IPS DF 6.9 (cell line): Measurements from ENCODE around the gene GRAMD4.

ENCODE experiments used
- DNase-seq: peaks from one replicate; pipeline ENCODE4 v3.0.0-alpha.2; 2013; ENCODE audit warnings: low read depth, low spot score
- H3K27ac ChIP-seq: one replicate; pipeline ENCODE4 v1.5.1; 2013; ENCODE audit warnings: low read length, control low read depth
- H3K27me3 ChIP-seq: 2 replicates; pipeline ENCODE4 v1.6.1; 2013; ENCODE audit warnings: mild to moderate bottlenecking, low read length; ENCODE audit not compliant: control insufficient read depth, insufficient read depth
- H3K36me3 ChIP-seq: 2 replicates; pipeline ENCODE4 v1.6.1; 2013; ENCODE audit warnings: low read length; ENCODE audit not compliant: control insufficient read depth, insufficient read depth
- H3K4me1 ChIP-seq: 2 replicates; pipeline ENCODE4 v1.6.1; 2013; ENCODE audit warnings: low read length; ENCODE audit not compliant: control insufficient read depth, insufficient read depth
- H3K4me3 ChIP-seq: 2 replicates; pipeline ENCODE4 v1.5.1; 2013; ENCODE audit warnings: mild to moderate bottlenecking, low read length
- H3K9me3 ChIP-seq: 2 replicates; pipeline ENCODE4 v1.6.1; 2013; ENCODE audit warnings: low read length, inconsistent platforms; ENCODE audit not compliant: control insufficient read depth, insufficient read depth
- WGBS: extraction: QIAGEN DNeasy Blood & Tissue Kit; methylation state at CpG from one replicate; pipeline ENCODE4 v1.1.7; 2013; ENCODE audit warnings: mixed read lengths, missing lambda C conversion rate; ENCODE audit not compliant: insufficient read length, insufficient coverage; 5-methylcytosine and 5-hydroxymethylcytosine counted together

Gene GRAMD4

DNA sequence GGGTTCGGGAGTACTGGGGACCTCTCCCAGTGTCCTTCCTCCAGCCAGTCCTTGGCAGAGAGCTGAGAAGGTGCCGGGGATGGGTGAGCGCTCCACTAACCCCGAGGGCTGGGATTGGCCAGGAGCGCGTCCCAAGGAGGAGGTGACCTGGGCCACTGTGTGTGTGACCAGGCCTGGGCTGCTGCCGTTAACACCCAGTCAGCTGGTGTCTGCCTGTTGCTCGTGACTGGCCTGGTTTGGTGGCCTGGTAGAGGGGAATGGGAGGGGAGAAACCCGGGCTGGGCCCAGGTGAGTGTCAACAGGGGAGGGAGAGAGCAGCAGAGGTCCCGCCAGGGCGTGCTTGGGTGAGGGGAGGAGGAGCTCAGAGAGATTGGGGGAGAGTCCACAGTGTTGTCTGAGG is 29.9 kb upstream of the GRAMD4 start:
- Histone ChIP-seq H3K36me3 (no peaks in the 10 kb centered on the region), H3K9me3 (no peaks in the 10 kb centered on the region), H3K4me1 (peaks cover 5% of the 10 kb centered on the region; the same call in 1 of the 2 replicates), H3K4me3 (no peak overlapping the region), H3K27ac (no peak overlapping the region), H3K27me3 (no peaks in the 10 kb centered on the region)
- no CpG with 5 or more reads among the region's 11 CpGs for WGBS
- no peak for DNase-seq

DNA sequence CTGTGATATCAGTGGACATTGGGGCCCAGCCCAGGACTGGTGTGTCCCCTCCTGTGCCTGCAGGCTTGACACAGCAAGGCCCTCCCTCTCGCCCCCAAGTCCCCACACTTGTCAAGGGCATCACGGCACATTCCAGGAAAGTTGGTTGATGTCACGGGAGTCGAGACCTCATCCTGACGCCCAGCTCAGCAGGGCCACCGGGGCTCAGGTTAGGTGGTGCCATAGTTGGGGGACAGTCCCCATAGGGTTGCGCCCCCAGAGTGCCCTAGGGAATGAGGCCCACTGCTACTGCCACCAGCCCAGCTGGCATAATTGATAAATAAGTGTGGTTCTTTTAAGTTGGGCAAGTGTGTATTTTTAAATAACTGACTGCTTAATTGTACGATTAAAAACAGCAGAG is 28.3 kb upstream of the GRAMD4 start:
- no peak for DNase-seq
- Histone ChIP-seq H3K9me3 (no peaks in the 10 kb centered on the region), H3K4me1 (peaks cover 2% of the 10 kb centered on the region; the same call in 1 of the 2 replicates), H3K36me3 (no peaks in the 10 kb centered on the region), H3K27me3 (no peaks in the 10 kb centered on the region), H3K4me3 (no peak overlapping the region), H3K27ac (no peak overlapping the region)
- WGBS, result no CpG with 5 or more reads among the region's 8 CpGs

DNA sequence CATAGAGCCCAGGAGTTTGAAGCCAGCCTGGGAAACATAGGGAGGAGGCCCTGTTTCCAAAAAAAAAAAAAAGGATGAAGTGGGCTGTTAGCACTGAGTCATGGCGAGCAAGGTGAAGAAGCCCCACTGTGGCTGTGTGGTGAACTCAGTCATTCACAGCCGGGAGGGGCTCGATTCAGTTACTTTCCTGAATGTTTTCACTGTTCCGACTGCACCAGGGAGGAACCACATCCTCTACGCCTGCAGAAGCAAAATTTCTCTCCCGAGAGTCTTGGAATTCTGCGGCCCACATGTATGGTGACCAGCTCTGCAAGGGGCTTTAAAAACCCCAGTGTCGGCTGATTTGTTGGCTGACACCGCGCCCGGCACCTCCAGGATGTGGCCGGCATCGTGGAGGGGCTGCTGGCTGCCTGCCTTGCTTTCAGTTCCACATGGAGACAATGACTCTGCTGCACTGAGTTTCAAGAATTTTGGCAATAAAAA is 27.8 kb upstream of the GRAMD4 start:
- DNase-seq, result no peak
- H3K4me3 ChIP-seq, result no peak overlapping the region
- no peaks in the 10 kb centered on the region for H3K36me3 ChIP-seq
- H3K27ac ChIP-seq, result no peak overlapping the region
- H3K27me3 ChIP-seq, result no peaks in the 10 kb centered on the region
- peaks cover 2% of the 10 kb centered on the region; the same call in 1 of the 2 replicates for H3K4me1 ChIP-seq
- WGBS, result no CpG with 5 or more reads among the region's 13 CpGs
- no peaks in the 10 kb centered on the region for H3K9me3 ChIP-seq

DNA sequence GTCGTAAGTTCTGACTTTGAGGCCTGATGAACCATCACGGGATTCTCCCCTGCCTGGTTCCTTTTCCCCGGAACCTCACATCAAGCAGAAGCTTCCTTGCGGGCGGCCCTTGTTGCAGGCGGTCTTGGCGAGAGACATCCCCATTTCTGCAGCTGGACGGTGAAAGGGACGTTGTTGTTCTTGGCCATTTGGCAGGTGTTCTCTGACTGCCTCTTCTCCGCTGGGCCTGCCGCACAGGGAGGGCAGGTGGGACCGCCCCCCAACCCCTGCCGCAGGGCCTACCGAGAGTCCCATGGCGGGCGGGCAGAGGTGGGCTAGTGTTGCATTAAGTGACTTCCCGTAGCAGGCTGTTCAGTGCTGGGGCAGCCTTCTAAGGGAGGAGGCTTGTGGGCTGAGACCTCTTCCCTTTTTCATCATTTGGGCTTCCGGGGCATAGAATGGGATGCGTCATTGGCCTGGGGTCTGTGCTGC is 26.9 kb upstream of the GRAMD4 start:
- DNase-seq, result no peak
- Histone ChIP-seq H3K36me3 (no peaks in the 10 kb centered on the region), H3K4me1 (peaks cover 2% of the 10 kb centered on the region; the same call in 1 of the 2 replicates), H3K9me3 (no peaks in the 10 kb centered on the region), H3K27ac (no peak overlapping the region), H3K4me3 (no peak overlapping the region), H3K27me3 (no peaks in the 10 kb centered on the region)
- WGBS, result no CpG with 5 or more reads among the region's 19 CpGs

DNA sequence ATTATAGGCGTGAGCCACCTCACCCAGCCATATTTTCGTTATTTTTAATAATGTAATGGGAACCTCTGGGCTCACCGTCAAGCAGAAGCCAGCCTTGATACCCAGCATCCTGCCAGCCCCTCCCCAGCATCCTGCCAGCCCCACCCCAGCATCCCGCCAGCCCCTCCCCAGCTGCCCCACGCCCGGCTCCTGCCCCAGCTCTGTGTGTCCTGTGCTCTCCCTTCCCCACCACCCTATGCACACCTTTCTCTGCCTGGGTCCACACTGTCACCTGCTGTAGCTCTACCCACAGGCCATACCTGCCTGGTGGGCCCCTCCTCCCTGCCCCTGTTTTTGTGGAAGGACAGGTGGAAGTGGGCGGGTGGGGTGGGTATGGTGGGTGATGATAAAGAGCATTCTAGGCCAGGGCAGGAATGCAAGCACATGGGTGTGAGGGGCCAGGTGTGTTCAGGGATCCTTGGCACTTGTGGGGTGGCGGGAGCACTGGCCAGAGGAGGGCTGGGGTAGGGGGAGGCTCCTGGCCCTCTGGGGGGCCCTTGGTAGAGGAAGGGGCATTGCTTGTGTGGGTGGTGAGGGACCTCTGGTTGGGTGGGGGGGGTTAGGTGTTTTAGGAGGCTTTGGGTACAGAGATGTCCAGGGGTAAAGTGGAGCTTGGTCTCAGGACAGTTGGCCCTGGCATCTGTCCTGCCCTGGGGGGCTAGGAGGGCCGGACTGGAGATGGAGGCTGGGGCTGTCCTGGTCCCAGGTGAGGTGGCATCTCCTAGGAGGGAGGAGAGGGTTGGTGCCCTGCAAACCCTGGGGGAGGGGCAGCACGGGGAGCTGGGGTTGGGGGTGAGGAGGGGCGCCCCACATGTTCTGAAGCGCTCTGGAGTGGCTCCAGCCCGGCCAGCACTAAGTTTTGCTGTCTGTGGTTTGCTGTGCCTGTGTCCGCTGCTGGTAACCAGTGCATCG is 25.9 kb upstream of the GRAMD4 start:
- no peaks in the 10 kb centered on the region for H3K9me3 ChIP-seq
- no peaks in the 10 kb centered on the region for H3K36me3 ChIP-seq
- no CpG with 5 or more reads among the region's 15 CpGs for WGBS
- H3K27ac ChIP-seq, result no peak overlapping the region
- DNase-seq, result no peak
- H3K4me1 ChIP-seq, result peaks cover 1% of the 10 kb centered on the region; the same call in 1 of the 2 replicates
- no peak overlapping the region for H3K4me3 ChIP-seq
- no peaks in the 10 kb centered on the region for H3K27me3 ChIP-seq

DNA sequence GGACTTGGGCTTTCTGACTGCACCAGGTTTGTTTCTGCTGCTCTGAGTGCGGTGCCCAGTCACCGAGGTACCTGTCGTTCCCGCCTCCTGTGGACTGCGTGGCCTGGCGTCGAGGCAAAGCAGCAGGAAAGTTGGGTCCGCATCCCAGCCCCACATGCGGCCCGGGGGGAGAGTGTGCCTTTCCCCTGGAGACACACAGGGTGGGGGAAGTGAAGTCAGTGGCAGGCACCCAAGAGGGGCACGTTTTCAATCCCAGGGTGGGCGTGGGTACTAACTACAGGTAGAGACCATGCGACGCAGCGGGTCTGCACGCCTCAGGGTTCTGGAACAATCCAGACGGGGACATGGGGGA is 25.3 kb upstream of the GRAMD4 start:
- Histone ChIP-seq H3K27me3 (no peaks in the 10 kb centered on the region), H3K27ac (no peak overlapping the region), H3K36me3 (no peaks in the 10 kb centered on the region), H3K4me1 (no peaks in the 10 kb centered on the region), H3K9me3 (no peaks in the 10 kb centered on the region), H3K4me3 (no peak overlapping the region)
- WGBS, result no CpG with 5 or more reads among the region's 17 CpGs
- no peak for DNase-seq

DNA sequence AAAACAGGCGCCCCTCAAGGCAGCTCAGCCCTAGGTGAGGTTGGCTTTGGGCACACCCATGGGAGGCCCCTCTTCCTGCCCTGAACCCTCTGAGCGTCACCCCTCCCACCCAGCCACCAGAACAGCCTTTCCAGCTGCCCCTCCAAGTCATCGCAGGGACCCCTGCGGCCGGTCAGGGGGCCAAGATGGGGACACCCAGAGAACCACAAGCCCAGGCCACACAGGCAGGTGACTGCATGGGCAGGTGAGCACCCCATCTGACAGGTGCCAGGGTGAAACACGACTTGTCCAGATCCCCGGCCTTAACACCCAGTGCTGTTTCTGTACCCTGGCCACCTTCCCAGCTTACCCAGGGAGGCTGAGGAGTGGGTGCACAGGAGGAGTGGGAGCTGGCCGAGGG is 24.6 kb upstream of the GRAMD4 start:
- no peaks in the 10 kb centered on the region for H3K4me1 ChIP-seq
- no peak overlapping the region for H3K27ac ChIP-seq
- no peaks in the 10 kb centered on the region for H3K36me3 ChIP-seq
- no peaks in the 10 kb centered on the region for H3K27me3 ChIP-seq
- no peak overlapping the region for H3K4me3 ChIP-seq
- no peak for DNase-seq
- H3K9me3 ChIP-seq, result no peaks in the 10 kb centered on the region
- WGBS, result no CpG with 5 or more reads among the region's 8 CpGs

DNA sequence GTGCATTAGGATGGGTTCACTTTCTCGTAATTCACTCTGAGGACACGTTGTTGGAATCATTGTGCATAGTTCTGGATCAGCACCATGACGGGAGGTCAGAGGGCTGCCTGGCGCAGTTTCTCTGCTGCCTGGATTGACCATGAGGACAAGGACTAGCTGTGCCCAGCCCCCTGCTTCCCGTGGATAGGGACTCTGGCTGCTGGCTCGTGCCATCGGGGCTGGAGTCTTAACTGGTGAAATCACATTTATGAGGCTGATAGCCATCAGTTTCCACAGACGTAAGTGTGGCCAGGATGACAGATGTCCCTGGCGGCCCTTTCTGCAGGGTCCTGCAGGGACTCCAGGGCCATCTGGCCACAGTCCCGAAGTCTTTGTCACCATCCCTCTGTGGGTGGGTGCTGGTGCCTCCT is 24.1 kb upstream of the GRAMD4 start:
- no peaks in the 10 kb centered on the region for H3K36me3 ChIP-seq
- H3K4me1 ChIP-seq, result no peaks in the 10 kb centered on the region
- H3K9me3 ChIP-seq, result no peaks in the 10 kb centered on the region
- no peaks in the 10 kb centered on the region for H3K27me3 ChIP-seq
- no peak for DNase-seq
- no peak overlapping the region for H3K4me3 ChIP-seq
- no peak overlapping the region for H3K27ac ChIP-seq
- WGBS, result no CpG with 5 or more reads among the region's 10 CpGs

DNA sequence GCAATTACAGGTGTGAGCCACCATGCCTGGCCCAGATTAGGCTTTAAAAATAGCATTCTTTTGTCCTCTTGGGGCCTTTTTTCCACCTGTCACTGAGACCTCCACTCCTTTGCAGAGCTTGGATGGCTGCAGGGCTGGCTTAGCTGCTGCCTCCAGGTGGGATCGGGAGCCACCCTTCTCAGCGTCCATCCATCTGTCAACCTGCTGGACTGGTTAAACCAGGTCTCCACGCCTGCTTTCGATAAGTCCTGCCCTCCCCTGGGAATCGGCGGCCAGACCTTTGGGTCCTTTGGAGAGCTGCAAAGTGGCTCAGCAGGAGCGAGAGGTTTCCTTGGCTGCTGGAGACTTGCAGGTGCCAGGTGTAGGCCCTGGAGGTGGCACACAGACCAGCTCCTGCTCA is 23.4 kb upstream of the GRAMD4 start:
- Histone ChIP-seq H3K27ac (no peak overlapping the region), H3K9me3 (no peaks in the 10 kb centered on the region), H3K4me1 (no peaks in the 10 kb centered on the region), H3K36me3 (no peaks in the 10 kb centered on the region), H3K4me3 (no peak overlapping the region), H3K27me3 (no peaks in the 10 kb centered on the region)
- DNase-seq, result no peak
- WGBS, result no CpG with 5 or more reads among the region's 7 CpGs

DNA sequence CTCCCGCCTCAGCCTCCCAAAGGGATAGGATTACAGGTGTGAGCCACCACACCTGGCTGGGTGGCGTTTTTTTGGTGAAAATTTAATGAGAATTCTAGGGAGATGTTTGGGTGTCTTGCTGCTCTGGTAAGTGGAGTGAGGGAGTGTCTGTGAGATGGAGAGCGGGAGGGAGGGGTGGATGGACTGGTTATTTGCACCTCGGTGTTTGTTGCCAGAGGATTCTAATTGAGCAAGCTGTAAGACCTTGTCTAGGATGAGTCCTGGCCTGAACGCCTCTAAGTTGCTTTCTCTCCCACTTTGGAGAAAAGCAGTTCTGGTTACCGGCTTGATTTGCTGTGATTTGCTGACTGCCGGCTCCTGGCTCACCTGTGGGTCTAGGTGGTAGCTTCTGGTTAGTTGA is 22.0 kb upstream of the GRAMD4 start:
- Histone ChIP-seq H3K4me1 (no peaks in the 10 kb centered on the region), H3K4me3 (no peak overlapping the region), H3K27ac (no peak overlapping the region), H3K27me3 (no peaks in the 10 kb centered on the region), H3K36me3 (no peaks in the 10 kb centered on the region), H3K9me3 (no peaks in the 10 kb centered on the region)
- no CpG with 5 or more reads among the region's 7 CpGs for WGBS
- DNase-seq, result no peak
